GM21737 (cell line): ENCODE data around the gene HSPA1B.
"Not testable (repeated sequence)": the region's sequence is repeated elsewhere in the genome, so short reads cannot be mapped to it uniquely, and the experiment has no call there.

Experiments used
- ATAC-seq: cut with Tn5 transposase; IDR thresholded peaks from one replicate; pipeline ENCODE4 v1.9.1; 2021; ENCODE audit warnings: mild to moderate bottlenecking, moderate library complexity; ENCODE audit not compliant: unreplicated experiment

HSPA1B gene

DNA sequence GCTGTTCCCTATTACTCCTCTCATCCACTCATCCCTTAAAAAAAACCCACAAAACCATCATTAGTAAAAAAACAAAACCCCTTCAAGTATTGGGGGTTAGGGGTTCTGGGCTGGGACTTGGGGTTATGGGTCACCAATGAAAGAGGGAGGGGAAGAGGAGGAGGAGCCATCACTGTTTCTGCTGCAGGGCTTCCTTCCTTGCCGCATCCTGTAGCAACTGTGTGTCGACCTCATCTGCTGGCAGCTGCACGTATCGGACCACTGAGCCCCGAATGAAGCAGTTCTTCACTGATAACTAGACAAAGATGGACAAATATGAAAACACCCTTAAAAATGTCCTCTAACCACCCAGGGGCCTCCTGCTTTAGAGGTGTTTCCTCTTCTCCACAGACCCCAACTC, 29.9 kb upstream of the HSPA1B start:
- no peak for ATAC-seq

DNA sequence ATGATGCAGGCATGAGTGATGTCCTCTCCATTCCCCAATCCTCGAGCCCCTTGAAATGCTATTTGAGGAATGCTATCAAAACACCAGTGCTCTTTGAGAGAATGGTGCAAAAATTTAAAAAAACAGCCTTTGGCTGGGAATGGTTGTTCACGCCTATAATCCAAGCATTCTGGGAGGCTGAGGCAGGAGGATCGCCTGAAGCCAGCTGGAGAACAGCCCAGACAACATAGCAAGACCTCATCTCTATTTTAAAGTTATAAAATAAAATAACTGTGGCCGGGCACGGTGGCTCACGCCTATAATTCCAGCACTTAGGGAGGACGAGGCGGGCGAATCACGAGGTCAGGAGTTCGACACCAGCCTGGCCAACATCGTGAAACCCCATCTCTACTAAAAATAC, 27.8 kb upstream of the HSPA1B start:
- no peak for ATAC-seq

DNA sequence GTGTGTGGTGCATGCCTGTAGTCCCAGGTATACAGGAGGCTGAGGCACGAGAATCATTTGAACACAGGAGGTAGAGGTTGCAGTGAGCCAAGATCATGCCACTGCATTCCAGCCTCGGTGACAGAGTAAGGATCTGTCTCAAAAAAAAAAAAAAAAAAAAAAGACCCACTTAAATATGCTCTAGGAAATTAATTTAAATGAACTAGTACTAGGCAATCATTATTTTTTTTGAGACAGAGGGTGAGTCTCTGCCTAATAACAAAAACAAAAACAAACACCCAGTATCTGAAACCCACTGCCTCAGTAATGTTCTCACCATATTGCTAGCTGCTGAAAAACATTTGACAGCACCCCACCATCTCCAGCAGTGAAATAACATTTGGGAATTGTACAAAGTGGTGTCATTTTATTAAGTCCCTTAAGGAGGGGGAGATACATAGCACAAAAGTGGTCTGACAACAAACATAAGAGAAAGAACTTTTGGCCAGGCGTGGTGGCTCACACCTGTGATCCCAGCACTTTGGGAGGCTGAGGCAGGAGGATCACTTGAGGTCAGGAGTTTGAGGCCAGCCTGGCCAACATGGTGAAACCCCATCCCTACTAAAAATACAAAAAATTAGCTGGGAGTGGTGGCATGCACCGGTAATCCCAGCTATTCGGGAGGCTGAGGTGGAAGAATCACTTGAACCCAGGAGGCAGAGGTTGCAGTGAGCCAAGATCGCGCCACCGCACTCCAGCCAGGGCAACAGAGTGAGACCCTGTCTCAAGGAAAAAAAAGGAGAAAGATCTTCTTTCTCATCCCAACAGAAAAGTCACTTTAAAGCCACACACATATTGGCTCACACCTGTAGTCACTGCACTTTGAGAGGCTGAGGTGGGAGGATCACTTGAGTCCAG, 26.3 kb upstream of the HSPA1B start:
- ATAC-seq, result not testable (repeated sequence)

DNA sequence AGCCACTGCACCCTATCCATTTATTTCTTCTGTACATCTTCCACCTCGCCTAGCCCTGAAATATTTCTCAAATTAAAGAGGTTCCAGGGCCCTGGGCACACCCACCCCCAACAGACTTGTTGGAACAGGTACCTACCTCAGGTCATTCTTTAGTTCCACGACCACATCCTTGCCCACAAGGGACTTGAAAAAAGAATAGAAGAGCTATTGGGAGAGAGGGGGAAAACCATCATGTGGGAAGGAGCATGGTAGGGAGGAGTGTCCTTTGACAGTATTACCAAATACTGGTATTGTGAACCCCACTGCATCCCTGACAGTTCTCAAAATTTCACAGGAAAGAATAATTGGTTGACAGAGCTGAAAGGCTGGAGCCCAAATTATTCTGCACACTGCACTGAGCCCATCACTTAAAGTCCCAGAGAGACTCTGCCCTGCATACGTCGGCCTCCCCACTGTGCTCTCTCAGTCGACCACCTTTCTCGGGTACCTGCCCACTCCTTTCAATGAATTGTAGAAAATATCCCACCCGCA, 21.5 kb upstream of the HSPA1B start:
- peak; percentile 6 for ATAC-seq

DNA sequence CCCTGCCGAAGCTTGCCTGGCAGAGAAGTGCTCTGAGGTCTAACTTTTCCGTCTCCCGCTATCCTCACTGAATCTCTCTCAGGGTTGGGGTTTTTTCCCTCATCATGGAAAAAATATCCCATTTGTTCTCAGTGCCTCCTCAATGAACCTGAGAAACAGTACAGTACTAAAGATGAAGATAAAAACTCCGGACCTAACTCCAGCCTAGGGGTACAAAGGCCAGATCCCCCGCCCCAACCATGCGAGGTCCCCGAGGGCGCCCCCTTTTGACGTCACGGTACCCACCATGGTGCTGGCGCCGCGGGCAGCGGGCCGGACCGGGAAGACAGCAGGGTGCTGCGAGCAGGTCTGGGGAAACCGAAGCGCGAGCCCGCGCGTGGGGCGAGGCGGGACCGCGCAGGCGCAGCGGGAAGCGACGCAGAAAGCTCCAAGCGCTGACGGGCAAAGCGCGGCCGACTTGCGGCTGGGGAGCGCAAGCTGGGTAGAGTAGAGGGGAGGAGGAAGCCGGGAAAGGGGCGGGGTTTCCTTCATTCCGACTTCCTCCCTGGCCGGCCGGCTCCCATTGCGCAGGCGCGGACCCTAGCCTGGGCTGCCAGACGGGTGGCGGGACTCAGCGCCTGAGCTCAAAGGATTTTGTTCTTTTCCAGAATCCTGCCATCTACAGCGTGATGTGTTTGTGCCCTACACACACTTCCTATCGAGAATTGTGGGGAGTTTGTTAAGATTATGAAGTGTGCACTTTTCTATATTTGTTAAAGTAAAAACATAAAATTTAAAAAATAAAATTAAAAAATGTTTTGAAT, 20.9 kb upstream of the HSPA1B start, which contains the start of gene LSM2:
TSS of gene LSM2 (minus strand) at position 497 of the 803 bp plus-strand sequence. CDS start at position 288, 209 bp downstream.
- peak; percentile 80 for ATAC-seq

DNA sequence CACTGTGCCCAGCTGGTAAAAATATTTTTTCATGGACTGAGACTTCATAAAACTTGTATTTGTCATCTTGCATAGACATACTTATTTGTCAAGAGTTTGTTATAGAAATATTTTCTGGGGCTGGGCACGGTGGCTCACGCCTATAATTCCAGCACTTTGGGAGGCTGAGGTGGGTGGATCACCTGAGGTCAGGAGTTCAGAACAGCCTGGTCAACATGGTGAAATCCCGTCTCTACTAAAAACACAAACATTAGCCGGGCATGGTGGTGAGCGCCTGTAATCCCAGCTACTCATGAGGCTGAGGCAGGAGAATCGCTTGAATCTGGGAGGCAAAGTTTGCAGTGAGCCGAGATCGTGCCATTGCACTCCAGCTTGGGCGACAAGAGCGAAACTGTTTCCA, 18.9 kb upstream of the HSPA1B start:
- ATAC-seq, result not testable (repeated sequence)

DNA sequence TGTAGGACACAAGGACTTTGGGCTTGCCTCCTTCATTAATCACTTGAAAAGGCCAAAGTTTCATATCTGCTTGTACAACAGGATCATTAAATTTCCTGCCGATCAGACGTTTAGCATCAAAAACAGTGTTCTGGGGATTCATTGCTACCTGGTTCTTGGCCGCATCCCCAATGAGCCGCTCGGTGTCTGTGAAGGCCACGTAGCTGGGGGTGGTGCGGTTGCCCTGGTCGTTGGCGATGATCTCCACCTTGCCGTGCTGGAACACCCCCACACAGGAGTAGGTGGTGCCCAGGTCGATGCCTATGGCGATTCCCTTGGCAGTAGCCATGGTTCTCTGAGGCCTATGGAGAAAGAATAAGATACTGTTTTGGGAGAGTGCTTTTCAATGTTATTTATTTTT, 15.9 kb upstream of the HSPA1B start:
- no peak for ATAC-seq

DNA sequence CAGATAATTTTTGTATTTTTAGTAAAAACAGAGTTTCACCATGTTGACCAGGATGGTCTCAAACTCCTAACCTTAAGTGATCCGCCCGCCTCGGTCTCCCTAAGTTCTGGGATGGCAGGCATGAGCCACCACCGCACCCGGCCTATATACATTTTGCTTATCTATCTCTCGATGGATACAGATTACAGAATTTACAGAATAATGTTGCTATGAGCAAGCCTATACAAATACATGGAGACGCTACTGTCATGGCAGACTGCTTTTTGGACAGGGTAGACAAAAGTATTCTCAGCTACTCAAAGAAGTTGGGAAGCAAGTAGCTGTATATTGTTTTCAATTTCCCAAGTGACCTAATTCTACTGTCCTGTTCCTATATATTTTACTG, 14.1 kb upstream of the HSPA1B start:
- no peak for ATAC-seq

DNA sequence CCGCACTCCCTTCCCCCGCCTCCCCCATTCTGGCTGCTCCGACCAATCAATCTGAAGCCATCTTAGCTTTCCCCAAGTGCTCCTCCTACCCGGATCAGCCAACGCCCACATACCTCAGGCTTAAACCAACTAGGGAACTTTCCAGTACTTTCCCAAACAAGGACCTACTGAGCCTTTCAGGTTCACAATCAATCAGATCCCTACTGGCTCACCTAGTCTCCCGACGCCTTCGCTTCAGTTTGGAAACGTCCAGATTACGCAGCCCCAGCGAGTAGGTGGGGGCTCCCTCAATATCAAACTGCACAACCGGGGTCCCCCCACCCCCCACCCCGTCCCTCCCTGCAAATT, 12.9 kb upstream of the HSPA1B start:
- no peak for ATAC-seq

DNA sequence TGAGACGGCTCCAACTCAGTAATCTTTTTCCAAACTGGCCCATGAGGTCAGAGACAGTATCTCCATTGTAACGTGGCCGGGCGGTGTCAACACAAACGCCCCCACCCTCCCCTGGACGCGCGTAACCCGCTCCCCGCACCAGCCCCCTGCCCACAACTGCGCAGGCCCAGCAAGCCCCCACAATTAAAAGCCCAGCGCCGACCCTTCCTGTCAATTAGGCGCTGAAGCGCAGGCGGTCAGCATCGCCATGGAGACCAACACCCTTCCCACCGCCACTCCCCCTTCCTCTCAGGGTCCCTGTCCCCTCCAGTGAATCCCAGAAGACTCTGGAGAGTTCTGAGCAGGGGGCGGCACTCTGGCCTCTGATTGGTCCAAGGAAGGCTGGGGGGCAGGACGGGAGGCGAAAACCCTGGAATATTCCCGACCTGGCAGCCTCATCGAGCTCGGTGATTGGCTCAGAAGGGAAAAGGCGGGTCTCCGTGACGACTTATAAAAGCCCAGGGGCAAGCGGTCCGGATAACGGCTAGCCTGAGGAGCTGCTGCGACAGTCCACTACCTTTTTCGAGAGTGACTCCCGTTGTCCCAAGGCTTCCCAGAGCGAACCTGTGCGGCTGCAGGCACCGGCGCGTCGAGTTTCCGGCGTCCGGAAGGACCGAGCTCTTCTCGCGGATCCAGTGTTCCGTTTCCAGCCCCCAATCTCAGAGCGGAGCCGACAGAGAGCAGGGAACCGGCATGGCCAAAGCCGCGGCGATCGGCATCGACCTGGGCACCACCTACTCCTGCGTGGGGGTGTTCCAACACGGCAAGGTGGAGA, 12.3 kb upstream of the HSPA1B start, which contains the start of the genes HSPA1A and HSPA1L:
TSS of gene HSPA1A (plus strand) at position 519 of the 814 bp plus-strand sequence. CDS start at position 733, 214 bp downstream.
TSS of gene HSPA1L (minus strand) at position 259 of the 814 bp plus-strand sequence. CDS start 3,311 bp downstream, outside the sequence.
- no peak for ATAC-seq

DNA sequence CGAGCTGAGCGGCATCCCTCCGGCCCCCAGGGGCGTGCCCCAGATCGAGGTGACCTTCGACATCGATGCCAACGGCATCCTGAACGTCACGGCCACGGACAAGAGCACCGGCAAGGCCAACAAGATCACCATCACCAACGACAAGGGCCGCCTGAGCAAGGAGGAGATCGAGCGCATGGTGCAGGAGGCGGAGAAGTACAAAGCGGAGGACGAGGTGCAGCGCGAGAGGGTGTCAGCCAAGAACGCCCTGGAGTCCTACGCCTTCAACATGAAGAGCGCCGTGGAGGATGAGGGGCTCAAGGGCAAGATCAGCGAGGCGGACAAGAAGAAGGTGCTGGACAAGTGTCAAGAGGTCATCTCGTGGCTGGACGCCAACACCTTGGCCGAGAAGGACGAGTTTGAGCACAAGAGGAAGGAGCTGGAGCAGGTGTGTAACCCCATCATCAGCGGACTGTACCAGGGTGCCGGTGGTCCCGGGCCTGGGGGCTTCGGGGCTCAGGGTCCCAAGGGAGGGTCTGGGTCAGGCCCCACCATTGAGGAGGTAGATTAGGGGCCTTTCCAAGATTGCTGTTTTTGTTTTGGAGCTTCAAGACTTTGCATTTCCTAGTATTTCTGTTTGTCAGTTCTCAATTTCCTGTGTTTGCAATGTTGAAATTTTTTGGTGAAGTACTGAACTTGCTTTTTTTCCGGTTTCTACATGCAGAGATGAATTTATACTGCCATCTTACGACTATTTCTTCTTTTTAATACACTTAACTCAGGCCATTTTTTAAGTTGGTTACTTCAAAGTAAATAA, 10.2 kb upstream of the HSPA1B start:
- ATAC-seq, result not testable (repeated sequence)

DNA sequence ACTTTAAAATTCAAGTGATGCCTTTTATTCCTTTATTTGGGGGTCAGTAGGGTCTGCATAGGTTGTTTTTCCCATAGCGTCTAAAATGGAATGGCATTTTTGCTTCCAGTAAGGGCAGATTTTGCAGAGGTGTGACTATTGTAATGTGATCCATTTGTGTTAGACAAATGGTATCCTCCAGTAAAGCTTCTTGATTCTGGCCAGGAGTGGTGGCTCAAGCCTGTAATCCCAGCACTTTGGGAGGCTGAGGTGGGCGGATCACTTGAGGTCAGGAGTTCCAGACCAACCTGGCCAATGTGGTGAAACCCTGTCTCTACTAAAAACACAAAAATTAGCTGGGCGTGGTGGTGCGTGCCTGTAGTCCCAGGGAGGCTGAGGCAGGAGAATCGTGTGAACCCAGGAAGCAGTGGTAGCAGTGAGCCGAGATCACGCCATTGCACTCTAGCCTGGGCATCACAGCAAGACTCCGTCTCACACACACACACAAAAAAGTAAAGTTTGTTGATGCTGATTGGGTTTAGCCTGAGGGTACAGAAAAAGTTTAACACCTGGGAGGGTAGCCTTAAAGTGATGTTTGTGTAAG, 9.5 kb upstream of the HSPA1B start:
- not testable (repeated sequence) for ATAC-seq

DNA sequence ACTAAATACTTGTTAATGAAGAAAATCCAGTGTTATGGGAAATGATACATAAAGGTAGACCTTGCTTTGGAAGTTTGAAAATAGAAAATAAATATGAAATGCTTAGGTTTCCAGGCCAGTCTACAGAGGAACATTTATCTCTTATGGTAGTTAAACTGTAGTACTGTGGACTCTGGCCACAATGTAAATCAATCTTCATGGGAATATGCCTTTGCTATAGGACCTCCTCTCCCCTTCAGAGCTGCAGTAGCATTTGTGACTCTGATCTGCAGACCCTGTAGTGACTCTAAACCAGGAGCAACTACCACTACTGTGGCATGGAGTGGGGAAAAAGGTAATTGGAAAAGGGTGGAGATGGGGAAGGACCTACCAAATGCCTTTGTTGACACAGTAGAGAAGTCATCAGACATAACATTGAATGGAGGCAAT, 7.7 kb upstream of the HSPA1B start:
- no peak for ATAC-seq

DNA sequence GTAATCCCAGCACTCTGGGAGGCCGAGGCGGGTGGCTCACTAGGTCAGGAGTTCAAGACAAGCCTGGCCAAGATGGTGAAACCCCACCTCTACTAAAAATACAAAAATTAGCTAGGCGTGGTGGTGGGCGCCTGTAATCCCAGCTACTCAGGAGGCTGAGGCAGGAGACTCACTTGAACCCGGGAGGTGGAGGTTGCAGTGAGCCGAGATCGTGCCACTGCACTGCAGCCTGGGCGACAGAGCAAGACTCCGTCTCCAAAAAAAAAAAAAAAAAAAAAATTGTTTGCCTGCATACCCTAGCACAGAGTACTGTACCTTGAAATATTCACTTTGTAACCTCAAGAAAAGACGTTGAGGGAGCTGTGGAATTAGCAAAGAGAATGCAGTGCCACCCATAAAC, 7.1 kb upstream of the HSPA1B start:
- not testable (repeated sequence) for ATAC-seq

DNA sequence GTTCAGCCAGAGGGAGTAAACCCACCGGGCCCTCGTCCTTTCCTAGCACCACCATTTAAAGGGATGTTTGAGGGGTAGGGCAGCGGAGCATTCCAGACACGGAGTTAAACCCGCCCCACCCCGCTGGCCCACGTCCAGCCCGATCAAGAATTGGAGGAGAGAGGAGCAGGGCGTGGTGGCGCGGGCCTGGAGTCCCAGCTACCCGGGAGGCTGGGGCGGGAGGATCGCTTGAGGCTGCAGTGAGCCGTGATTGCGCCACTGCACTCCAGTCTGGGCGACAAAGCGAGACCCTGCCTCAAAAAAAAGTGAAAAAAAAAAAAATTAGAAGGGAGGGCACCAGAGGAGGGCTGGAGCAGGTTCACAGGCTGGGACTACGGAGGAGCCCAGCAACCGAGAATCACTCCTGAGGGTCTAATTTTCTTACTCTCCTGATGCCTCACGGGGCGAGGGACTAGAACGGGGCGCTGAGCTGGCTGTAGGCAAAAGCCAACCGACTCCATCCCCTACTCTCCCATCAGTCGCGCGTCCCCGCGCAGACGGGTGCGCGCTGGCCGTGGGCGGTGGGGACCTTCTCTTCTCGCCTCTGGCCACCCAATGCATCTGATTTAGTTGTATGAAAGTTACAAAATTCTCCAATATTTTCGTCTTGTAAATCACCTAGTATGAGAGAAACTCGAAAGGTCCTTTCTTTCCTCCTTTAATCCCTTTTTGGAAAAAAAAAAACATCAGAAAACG, 6.1 kb upstream of the HSPA1B start:
- no peak for ATAC-seq

DNA sequence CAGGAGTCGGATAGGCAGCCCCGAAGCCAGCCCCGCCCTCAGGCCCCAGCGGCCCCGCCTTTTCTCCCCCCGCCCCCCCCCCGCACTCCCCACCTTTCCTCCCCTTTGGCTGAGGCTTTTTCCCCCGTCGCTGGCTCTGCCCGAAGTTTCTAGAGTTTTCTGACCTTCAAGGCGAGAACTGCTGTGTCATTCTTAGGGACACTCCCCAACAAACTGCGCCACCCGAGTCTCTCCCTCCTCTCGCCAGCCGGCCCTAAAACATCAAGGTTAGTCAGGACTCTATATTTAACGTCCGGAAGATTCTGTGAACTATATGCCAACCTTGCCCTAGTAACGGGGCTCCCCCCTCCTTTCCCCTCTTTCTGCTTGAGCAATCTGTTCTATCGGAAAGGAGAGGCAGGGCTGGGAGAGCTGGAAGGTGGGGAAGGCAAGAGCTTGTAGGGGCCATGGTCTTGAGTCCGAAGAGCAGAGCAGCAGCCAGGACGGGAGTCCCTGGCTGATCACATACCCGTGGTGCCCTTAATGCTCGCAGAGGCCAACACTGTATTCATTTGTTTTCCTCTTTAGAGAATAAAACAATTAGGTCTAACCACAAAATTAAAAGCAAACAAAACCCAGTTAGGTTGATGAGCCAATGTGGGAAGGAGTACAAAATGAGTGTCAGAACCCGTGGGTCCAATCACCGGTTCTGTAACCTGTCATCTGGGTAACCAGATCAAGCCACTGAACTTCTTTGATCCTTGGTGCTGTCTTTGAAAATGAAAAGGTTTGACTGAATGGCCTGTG, 5.3 kb upstream of the HSPA1B start:
- no peak for ATAC-seq

DNA sequence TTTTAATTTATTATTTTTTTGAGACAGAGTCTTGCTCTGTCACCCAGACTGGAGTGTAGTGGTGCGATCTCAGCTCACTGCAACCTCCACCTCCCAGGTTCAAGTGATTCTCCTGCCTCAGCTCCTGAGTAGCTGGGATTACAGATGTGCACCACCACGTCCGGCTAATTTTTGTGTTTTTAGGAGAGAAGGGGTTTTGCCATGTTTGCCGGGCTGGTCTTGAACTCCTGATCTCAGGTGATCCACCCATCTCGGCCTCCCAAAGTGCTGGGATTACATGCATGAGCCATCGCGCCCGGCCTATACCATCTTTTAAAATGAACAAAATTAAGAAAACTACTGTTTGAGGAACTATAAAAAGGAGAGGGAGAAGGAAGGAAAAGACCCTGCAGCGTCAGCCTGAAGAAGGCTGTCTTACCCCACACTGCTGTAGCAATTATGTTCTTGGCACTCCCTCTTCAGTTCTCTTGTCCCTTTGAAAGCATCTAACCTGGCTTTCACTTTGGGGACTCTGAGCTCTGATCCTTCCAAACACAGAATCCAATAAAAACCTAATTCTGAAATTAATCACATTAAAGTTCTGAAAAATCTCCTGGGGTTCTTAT, 3.8 kb upstream of the HSPA1B start:
- not testable (repeated sequence) for ATAC-seq
